Motor neuron (in vitro differentiated cells): Measurements from ENCODE around the gene TMEM185B. TPM values are rescaled to one million over a fixed set of nuclear protein-coding genes. Genes with fewer than 3 reads are reported as not detected.
"Not testable (repeated sequence)": the region's sequence is repeated elsewhere in the genome, so short reads cannot be mapped to it uniquely, and the experiment has no call there.

Experiments
- ATAC-seq, 8 experiments: fragments of 200-7000 bp; cut with Tn5 transposase; replicated peaks in 6 of 8; 2 replicates each; pipeline ENCODE4 v1.8.0; 2021; ENCODE audit warnings: mild to moderate bottlenecking in 8 of 8, moderate library complexity in 8 of 8
- H3K27ac ChIP-seq, 2 donors: fragments of 250-450 bp; sonication (Bioruptor Pico); 2 replicates each; pipeline ENCODE4 v1.9.0; 2021; ENCODE audit warnings: antibody characterized with exemption in 2 of 2, mild to moderate bottlenecking in 2 of 2, moderate library complexity in 1 of 2
- H3K4me1 ChIP-seq, 2 donors: fragments of 250-450 bp; sonication (Bioruptor Pico); replicated peaks in 1 of 2; 2 replicates each; pipeline ENCODE4 v1.6.1; 2021; ENCODE audit warnings: antibody characterized with exemption in 2 of 2, mild to moderate bottlenecking in 2 of 2, moderate library complexity in 1 of 2
- H3K4me3 ChIP-seq, 5 donors: fragments of 250-450 bp; sonication (Bioruptor Pico); 2 replicates each; pipeline ENCODE4 v1.9.0; 2021; ENCODE audit warnings: antibody characterized with exemption in 5 of 5, mild to moderate bottlenecking in 5 of 5, moderate library complexity in 4 of 5
- WGBS, 10 experiments: fragments of 450-650 bp; shearing (Covaris generic); methylation state at CpG; one replicate each; pipeline ENCODE4 v1.0.0; 2022; 5-methylcytosine and 5-hydroxymethylcytosine counted together
- in situ Hi-C, 9 experiments: fragments of 400-800 bp; cut with MboI; loops; one replicate each; pipeline ENCODE4 v1.15.0; 2021; ENCODE audit warnings: low sequenced_read_pairs in 9 of 9, low pct_unique_long_range_greater_than_20kb in 2 of 9; ENCODE audit not compliant: unreplicated experiment in 9 of 9
- total RNA-seq, 8 experiments: library from RNA; unstranded; fragments of 300-600 nt; gene quantifications; 2 replicates each; pipeline versions ENCODE4 v1.2.3 to v1.2.4, GENCODE V29; 2022

Gene TMEM185B
- 10 to 100 TPM in 5 of 8 experiments, 1 to 10 TPM in 3; 7.4 to 24.6 (median 11.2) TPM for total RNA-seq

GRCh38 chr2:120223034-120223912, at the start of gene TMEM185B:
TSS of gene TMEM185B (minus strand) at chr2:120223400. CDS start at chr2:120222976, 424 bp downstream.
- peak within 1 kb of the TSS; percentile 71 to 88 for H3K27ac ChIP-seq
- 3 to 80% (median 26%) methylated on average over 2 to 8 of the region's 108 CpGs; no CpG with 5 or more reads in 5 of the 10 experiments for WGBS, 10 experiments
- ATAC-seq = peak; percentile 90 to 96 (median 93)
- in situ Hi-C loops = no loop called here
- H3K4me1 ChIP-seq = peaks cover 23 to 36% of the 10 kb centered on the region in 2 donors
- H3K4me3 ChIP-seq = peak within 1 kb of the TSS; percentile 45 to 76 (median 67)

GRCh38 chr2:120271711-120272379, 48.6 kb upstream of the TMEM185B start:
- Histone ChIP-seq H3K4me1 (no peaks in the 10 kb centered on the region), H3K4me3 (no peak overlapping the region), H3K27ac (no peak overlapping the region)
- in situ Hi-C loops = no loop called here
- whole genome bisulfite sequencing, 10 experiments = 89 to 100% methylated on average over 1 of the region's 1 CpG; no CpG with 5 or more reads in 8 of the 10 experiments
- peak in 1 of 8 experiments; percentile 67 for ATAC-seq

DNA sequence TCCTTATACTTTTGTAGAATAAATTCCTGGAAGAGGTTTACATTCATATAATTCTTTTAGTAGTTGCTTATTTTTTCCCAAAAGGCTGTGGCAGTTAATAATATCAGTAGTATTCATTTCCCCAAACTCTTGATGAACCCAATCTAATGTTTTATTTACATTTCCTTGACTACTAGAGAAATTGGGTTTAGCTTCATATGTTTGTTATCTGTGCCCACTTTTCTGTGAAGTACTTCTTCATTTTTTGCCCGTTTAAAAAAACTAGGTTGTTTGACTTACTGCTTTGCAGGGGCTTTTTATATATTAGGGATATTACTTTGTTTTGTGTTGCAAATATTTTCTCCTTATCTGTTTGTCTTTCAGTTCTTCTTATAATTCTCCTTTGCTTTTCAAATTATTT, 46.6 kb upstream of the TMEM185B start:
- no peak overlapping the region for H3K4me3 ChIP-seq
- no peaks in the 10 kb centered on the region for H3K4me1 ChIP-seq
- WGBS, 10 experiments = 56 to 100% (median 94%) methylated on average over 1 of the region's 1 CpG; no CpG with 5 or more reads in 1 of the 10 experiments
- in situ Hi-C loops = no loop called here
- ATAC-seq = no peak
- H3K27ac ChIP-seq = no peak overlapping the region

- Histone ChIP-seq H3K4me1 (no peaks in the 10 kb centered on the region), H3K27ac (no peak overlapping the region), H3K4me3 (no peak overlapping the region)
- 33 to 100% (median 96%) methylated on average over 1 to 10 of the region's 11 CpGs for WGBS, 10 experiments
- no peak for ATAC-seq
- in situ Hi-C loops = no loop called here
Observed at GRCh38 chr2:120269076-120269744, 46.0 kb upstream of the TMEM185B start.

DNA sequence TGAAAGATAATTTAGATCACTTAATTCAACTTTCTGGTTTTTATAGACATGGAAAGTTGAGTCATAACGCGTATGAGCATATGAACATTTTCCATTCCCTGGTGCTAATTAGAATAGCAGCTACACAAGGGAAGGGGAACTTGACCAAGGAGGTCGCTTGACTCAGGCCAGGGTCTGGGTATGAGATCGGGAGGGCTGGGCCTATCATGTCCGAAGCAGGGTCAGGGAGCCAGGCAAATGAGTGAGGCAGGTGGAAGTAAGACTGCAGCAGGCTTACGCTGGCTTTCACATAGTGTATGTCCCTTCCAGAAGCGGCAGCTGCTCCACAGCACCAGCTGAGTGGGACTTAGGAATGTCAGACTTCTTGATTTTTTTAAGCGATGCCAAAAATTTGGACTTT, 44.1 kb upstream of the TMEM185B start:
- no peak overlapping the region for H3K4me3 ChIP-seq
- H3K27ac ChIP-seq = no peak overlapping the region
- ATAC-seq = no peak
- in situ Hi-C loops = no loop called here
- no peaks in the 10 kb centered on the region for H3K4me1 ChIP-seq
- WGBS, 10 experiments = 70 to 100% (median 90%) methylated on average over 2 to 6 of the region's 8 CpGs; no CpG with 5 or more reads in 1 of the 10 experiments

- no peaks in the 10 kb centered on the region for H3K4me1 ChIP-seq
- 84 to 100% (median 89%) methylated on average over 1 to 11 of the region's 12 CpGs for WGBS, 10 experiments
- no peak overlapping the region for H3K27ac ChIP-seq
- in situ Hi-C loops = no loop called here
- ATAC-seq = peak in 1 of 8 experiments; percentile 14
- no peak overlapping the region for H3K4me3 ChIP-seq
Observed at GRCh38 chr2:120265006-120265405, 41.8 kb upstream of the TMEM185B start.

GRCh38 chr2:120262761-120263428, 39.7 kb upstream of the TMEM185B start:
- in situ Hi-C loops = no loop called here
- 50 to 100% (median 67%) methylated on average over 1 to 9 of the region's 10 CpGs; no CpG with 5 or more reads in 3 of the 10 experiments for WGBS, 10 experiments
- H3K4me1 ChIP-seq = no peaks in the 10 kb centered on the region
- peak in 2 of 8 experiments; percentile 17 to 84 for ATAC-seq
- H3K4me3 ChIP-seq = no peak overlapping the region
- no peak overlapping the region for H3K27ac ChIP-seq

DNA sequence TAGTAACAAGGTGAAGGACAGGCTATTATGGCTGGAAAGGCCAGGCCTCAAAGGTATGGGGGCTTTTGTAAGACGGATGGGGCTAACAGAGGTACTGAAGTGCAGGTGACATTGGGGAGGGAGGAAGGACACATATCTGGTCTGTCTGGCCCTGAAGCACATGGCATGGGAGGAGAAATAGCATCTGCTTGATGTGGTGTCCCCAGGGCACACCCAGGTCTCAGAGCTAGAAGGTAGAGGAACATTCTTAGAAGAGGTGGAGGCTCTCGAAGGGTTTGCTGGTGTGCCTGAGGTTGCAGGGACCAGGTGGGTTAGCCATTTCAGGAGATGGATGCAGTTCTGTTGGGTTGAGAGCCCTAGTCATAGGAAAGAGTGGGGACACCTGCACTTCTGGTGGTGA, 39.0 kb upstream of the TMEM185B start:
- in situ Hi-C loops = no loop called here
- WGBS, 10 experiments = 38 to 100% (median 80%) methylated on average over 1 to 2 of the region's 2 CpGs; no CpG with 5 or more reads in 5 of the 10 experiments
- H3K4me1 ChIP-seq = peaks cover 0 to 6% of the 10 kb centered on the region in 2 donors
- H3K27ac ChIP-seq = no peak overlapping the region
- H3K4me3 ChIP-seq = no peak overlapping the region
- peak in 1 of 8 experiments; percentile 10 for ATAC-seq

- in situ Hi-C loops = no loop called here
- H3K27ac ChIP-seq = no peak overlapping the region
- 46 to 100% (median 79%) methylated on average over 1 to 5 of the region's 6 CpGs for WGBS, 10 experiments
- H3K4me1 ChIP-seq = peaks cover 0 to 6% of the 10 kb centered on the region in 2 donors
- H3K4me3 ChIP-seq = no peak overlapping the region
- ATAC-seq = no peak
Observed at GRCh38 chr2:120261387-120262006, 38.3 kb upstream of the TMEM185B start.

DNA sequence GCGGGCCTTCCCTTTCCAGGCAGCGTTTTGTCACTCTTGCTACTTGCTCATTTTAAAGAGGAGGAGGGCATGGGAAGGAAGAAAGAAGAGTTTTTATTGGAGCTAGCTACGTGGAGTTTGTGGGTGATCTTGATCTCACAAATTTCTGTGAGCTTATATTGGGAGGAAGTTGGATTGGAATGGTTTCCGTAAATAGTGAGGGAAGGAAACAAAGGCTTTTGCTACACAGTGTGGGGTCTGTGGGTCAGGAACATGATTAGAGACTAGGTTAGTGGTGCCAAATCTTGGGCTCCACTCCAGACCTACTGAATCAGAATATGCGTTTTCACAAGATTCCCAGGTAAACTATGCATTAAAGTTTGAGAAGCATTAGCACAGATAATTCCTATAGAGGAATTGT, 37.5 kb upstream of the TMEM185B start:
- Histone ChIP-seq H3K4me1 (peaks cover 0 to 6% of the 10 kb centered on the region in 2 donors), H3K27ac (no peak overlapping the region), H3K4me3 (no peak overlapping the region)
- 88 to 100% (median 95%) methylated on average over 1 to 5 of the region's 5 CpGs; no CpG with 5 or more reads in 4 of the 10 experiments for WGBS, 10 experiments
- in situ Hi-C loops = no loop called here
- ATAC-seq = no peak

DNA sequence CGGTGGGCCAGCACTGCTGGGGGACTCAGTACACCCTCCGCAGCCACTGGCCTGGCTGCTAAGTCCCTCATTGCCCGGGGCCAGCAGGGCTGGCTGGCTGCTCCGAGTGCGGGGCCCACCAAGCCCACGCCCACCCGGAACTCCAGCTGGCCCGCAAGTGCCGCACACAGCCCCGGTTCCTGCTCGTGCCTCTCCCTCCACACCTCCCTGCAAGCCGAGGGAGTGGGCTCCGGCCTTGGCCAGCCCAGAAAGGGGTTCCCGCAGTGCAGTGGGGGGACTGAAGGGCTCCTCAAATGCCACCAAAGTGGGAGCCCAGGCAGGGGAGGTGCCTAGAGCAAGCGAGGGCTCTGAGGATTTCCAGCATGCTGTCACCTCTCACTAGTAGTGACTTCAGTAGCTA, 36.7 kb upstream of the TMEM185B start:
- ATAC-seq, H3K27ac ChIP-seq, H3K4me3 ChIP-seq, H3K4me1 ChIP-seq, in situ Hi-C loops: not testable (repeated sequence)
- 100% methylated on average over 1 of the region's 15 CpGs; no CpG with 5 or more reads in 9 of the 10 experiments for WGBS, 10 experiments

DNA sequence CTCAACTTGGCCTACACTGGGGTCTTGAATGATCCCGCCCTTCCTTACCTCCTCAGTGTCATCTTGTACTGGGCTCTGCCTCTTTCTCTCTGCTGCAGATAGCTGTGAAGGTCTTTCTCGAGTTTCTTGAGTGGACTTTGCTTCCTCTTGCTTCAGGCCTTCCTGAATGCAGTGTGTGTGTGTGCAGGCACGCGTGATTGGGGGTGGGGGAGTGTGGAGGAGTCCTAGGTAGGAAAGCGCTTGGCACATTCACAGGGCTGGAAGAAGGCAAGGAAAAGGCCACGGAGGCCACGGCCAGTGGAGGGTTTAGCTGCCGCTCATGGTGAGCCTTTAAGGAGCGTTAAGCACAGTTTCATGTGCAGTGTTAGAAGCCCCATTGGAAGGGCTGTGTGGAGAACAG, 35.0 kb upstream of the TMEM185B start:
- in situ Hi-C loops = no loop called here
- Histone ChIP-seq H3K27ac (no peak overlapping the region), H3K4me3 (no peak overlapping the region), H3K4me1 (peaks cover 6 to 14% of the 10 kb centered on the region in 2 donors)
- ATAC-seq = no peak
- WGBS, 10 experiments = 80 to 100% (median 95%) methylated on average over 1 to 8 of the region's 9 CpGs; no CpG with 5 or more reads in 1 of the 10 experiments
